Transverse colon (tissue), 4 donors: ENCODE measurements around the gene MRPS18A. TPM values are rescaled to one million over a fixed set of nuclear protein-coding genes. Genes with fewer than 3 reads are reported as not detected.

Source experiments
- DNase-seq: peaks from one replicate; pipeline ENCODE4 v3.0.0-alpha.2; 2019
- H3K27ac ChIP-seq, 4 donors: fragments of 200-600 bp; sonication (generic); 2 replicates each; pipeline ENCODE4 v1.5.1; 2016 to 2018; ENCODE audit warnings: inconsistent platforms in 4 of 4
- H3K27me3 ChIP-seq: fragments of 200-600 bp; sonication (generic); 2 replicates; pipeline ENCODE4 v1.5.1; 2017; ENCODE audit warnings: inconsistent platforms
- H3K36me3 ChIP-seq, 4 donors: fragments of 200-600 bp; sonication (generic); 2 replicates each; pipeline ENCODE4 v1.5.1; 2017 to 2019; ENCODE audit warnings: inconsistent platforms in 4 of 4
- H3K4me1 ChIP-seq, 4 donors: fragments of 200-600 bp; sonication (generic); 2 replicates each; pipeline ENCODE4 v1.5.1; 2017 to 2020; ENCODE audit warnings: inconsistent platforms in 4 of 4
- H3K4me3 ChIP-seq, 4 donors: fragments of 200-600 bp; sonication (generic); 1 replicate in 1 of 4; 2 replicates in 3 of 4; pipeline versions ENCODE4 v1.5.1 to v1.6.1; 2017 to 2019; ENCODE audit warnings: inconsistent platforms in 4 of 4
- H3K9me3 ChIP-seq, 2 donors: fragments of 200-600 bp; sonication (generic); 2 replicates each; pipeline ENCODE4 v1.5.1; 2017 to 2019; ENCODE audit warnings: inconsistent platforms in 2 of 2
- EP300 ChIP-seq: sonication (generic); formaldehyde crosslinking; IDR thresholded peaks from one replicate; pipeline ENCODE4 v1.6.1; 2017; ENCODE audit warnings: antibody characterized with exemption, low read depth
- POLR2A ChIP-seq: fragments of 450-650 bp; IDR thresholded peaks from one replicate; pipeline ENCODE4 v1.6.1; 2016; ENCODE audit warnings: antibody characterized with exemption, mild to moderate bottlenecking, moderate library complexity
- POLR2AphosphoS5 ChIP-seq, 3 donors: sonication (generic); formaldehyde crosslinking; IDR thresholded peaks; one replicate each; pipeline ENCODE4 v1.6.1; 2016; ENCODE audit warnings: antibody characterized with exemption in 3 of 3
- WGBS, 2 donors: methylation state at CpG; one replicate each; pipeline ENCODE4 v1.1.5; 2018; ENCODE audit warnings: low coverage in 1 of 2; 5-methylcytosine and 5-hydroxymethylcytosine counted together
- in situ Hi-C, 4 donors: fragments of 200-750 bp; cut with MboI; loops; one replicate each; pipeline versions ENCODE4 v1.15.0 to v1.15.1; 2017; ENCODE audit warnings: low sequenced_read_pairs in 3 of 4, low pct_ligation_motif_present in 1 of 4, low pct_unique_long_range_greater_than_20kb in 1 of 4
- intact Hi-C: fragments of 100-400 bp; cut with DNase I; formaldehyde crosslinking; loops from one replicate; pipeline ENCODE4 v1.15.1; 2023; ENCODE audit warnings: low total_unique reads
- total RNA-seq, 4 donors: library from RNA; depleted of rRNA; stranded (reverse); fragments of >200 nt; gene quantifications; one replicate each; pipeline ENCODE4 v1.1.0, GENCODE V29; 2016
- TF ChIP-seq, protein P1 (sequence below), 5 experiments: fragments of 200-600 bp in 3 of 5; fragments of 450-650 bp in 2 of 5; sonication (generic) in 3 of 5; IDR thresholded peaks; 1 replicate in 2 of 5; 2 replicates in 3 of 5; pipeline ENCODE4 v1.5.1; 2016 to 2017; ENCODE audit warnings: antibody characterized with exemption in 5 of 5, inconsistent platforms in 3 of 5, mild to moderate bottlenecking in 2 of 5, moderate library complexity in 1 of 5

MRPS18A gene
- total RNA-seq, 4 donors from 2014 or later = 25.4 to 48.6 (median 40.3) TPM

- H3K9me3 ChIP-seq = no peaks in the 10 kb centered on the region
- intact Hi-C loops (no loop called here), in situ Hi-C loops (no loop called here)
- H3K36me3 ChIP-seq = no peaks in the 10 kb centered on the region
- H3K4me3 ChIP-seq = no peak overlapping the region
- TF ChIP-seq POLR2AphosphoS5 (IDR thresholded peaks at IDR 0.05) (no peak), EP300 (no peak), POLR2A (no peak)
- TF ChIP-seq, protein P1, sequence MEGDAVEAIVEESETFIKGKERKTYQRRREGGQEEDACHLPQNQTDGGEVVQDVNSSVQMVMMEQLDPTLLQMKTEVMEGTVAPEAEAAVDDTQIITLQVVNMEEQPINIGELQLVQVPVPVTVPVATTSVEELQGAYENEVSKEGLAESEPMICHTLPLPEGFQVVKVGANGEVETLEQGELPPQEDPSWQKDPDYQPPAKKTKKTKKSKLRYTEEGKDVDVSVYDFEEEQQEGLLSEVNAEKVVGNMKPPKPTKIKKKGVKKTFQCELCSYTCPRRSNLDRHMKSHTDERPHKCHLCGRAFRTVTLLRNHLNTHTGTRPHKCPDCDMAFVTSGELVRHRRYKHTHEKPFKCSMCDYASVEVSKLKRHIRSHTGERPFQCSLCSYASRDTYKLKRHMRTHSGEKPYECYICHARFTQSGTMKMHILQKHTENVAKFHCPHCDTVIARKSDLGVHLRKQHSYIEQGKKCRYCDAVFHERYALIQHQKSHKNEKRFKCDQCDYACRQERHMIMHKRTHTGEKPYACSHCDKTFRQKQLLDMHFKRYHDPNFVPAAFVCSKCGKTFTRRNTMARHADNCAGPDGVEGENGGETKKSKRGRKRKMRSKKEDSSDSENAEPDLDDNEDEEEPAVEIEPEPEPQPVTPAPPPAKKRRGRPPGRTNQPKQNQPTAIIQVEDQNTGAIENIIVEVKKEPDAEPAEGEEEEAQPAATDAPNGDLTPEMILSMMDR (IDR thresholded peaks at IDR 0.05) = no peak
- no peaks in the 10 kb centered on the region for H3K27me3 ChIP-seq
- no peak for DNase-seq
- 81 to 85% methylated on average over 6 of the region's 6 CpGs for WGBS, 2 donors
- H3K4me1 ChIP-seq = peaks cover 0 to 19% (median 8%) of the 10 kb centered on the region in 4 donors
- no peak overlapping the region for H3K27ac ChIP-seq
Observed at GRCh38 chr6:43712579-43712978, 25.0 kb upstream of the MRPS18A start.

DNA sequence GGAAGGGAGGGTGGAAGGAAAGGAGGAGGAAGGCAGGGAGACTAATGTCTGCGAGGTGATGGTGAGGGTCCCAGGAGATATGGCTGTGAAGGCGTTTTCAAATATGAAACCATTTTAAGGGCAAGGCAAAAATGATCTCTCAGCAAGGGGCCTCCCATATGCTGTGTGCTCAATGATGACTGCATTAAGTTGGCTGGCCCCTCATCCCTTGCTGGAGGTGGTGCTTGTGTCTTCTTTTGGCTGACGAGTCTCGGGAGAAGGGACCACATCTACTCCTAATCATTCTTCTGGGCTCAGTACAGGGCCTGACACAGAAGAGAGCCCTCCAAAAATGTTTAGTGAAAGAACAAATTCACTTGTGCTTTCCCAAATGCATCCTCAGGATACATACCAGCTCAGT is 23.0 kb upstream of the MRPS18A start:
- DNase-seq = peak; percentile 1
- 90% methylated on average over 4 of the region's 4 CpGs; no CpG with 5 or more reads in 1 of the 2 donors for WGBS, 2 donors
- peaks cover 0 to 28% (median 15%) of the 10 kb centered on the region in 4 donors for H3K4me1 ChIP-seq
- no peak overlapping the region for H3K4me3 ChIP-seq
- H3K9me3 ChIP-seq = no peaks in the 10 kb centered on the region
- no peaks in the 10 kb centered on the region for H3K36me3 ChIP-seq
- in situ Hi-C loops (no loop called here), intact Hi-C loops (no loop called here)
- no peak overlapping the region for H3K27ac ChIP-seq
- TF ChIP-seq EP300 = no peak
- TF ChIP-seq POLR2AphosphoS5 (IDR thresholded peaks at IDR 0.05) = no peak
- no peaks in the 10 kb centered on the region for H3K27me3 ChIP-seq

DNA sequence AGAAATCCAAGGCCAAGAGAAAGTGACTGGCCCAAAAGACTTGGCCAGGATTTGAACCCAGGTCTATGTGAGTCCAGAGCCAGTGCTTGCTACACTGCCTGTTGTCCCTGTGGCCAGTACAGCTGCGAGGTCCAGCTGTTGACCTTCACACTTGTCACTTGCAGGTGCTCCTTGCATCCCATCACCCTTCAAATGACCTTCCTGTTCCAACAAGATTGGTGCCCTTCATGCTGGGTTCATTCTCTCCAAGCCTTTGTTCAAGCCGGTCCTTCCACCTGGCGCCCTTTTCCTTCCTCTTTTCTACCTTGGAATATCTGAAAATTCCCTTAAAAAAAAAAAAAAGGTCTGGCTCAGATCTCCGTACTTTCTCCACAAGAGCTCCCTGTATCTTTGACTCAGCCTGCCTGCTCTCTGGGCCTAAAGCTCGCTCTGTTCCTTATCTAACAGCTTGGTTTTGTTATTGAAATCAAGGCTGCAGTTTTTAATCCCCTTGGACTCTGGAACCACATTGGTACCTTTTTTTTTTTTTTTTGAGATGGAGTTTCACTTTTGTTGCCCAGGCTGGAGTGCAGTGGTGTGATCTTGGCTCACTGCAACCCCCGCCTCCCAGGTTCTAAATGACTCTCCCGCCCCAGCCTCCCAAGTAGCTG is 22.2 kb upstream of the MRPS18A start:
- 71 to 73% methylated on average over 4 to 7 of the region's 7 CpGs for WGBS, 2 donors
- H3K4me3 ChIP-seq = no peak overlapping the region
- intact Hi-C loops (no loop called here), in situ Hi-C loops (no loop called here)
- H3K27me3 ChIP-seq = no peaks in the 10 kb centered on the region
- peak; percentile 7 for DNase-seq
- H3K9me3 ChIP-seq = no peaks in the 10 kb centered on the region
- peaks cover 0 to 34% (median 21%) of the 10 kb centered on the region in 4 donors for H3K4me1 ChIP-seq
- TF ChIP-seq POLR2AphosphoS5 (IDR thresholded peaks at IDR 0.05) = no peak
- TF ChIP-seq, protein P1 (IDR thresholded peaks at IDR 0.05) = no peak
- no peak for TF ChIP-seq EP300
- TF ChIP-seq POLR2A = no peak
- peak overlapping the region; percentile 20 to 58 (median 36) for H3K27ac ChIP-seq
- no peaks in the 10 kb centered on the region for H3K36me3 ChIP-seq

- Histone ChIP-seq H3K9me3 (no peaks in the 10 kb centered on the region), H3K27me3 (no peaks in the 10 kb centered on the region), H3K36me3 (no peaks in the 10 kb centered on the region), H3K27ac (peak overlapping the region; percentile 20 to 60 (median 52)), H3K4me3 (no peak overlapping the region), H3K4me1 (peaks cover 0 to 42% (median 24%) of the 10 kb centered on the region in 4 donors)
- TF ChIP-seq POLR2A (no peak), POLR2AphosphoS5 (IDR thresholded peaks at IDR 0.05) (peak in 2 of 3 donors; percentile 29 to 54)
- in situ Hi-C loops (no loop called here), intact Hi-C loops (no loop called here)
- no peak for DNase-seq
- 58 to 67% methylated on average over 4 to 5 of the region's 5 CpGs for WGBS, 2 donors
Observed at GRCh38 chr6:43708860-43709653, 21.5 kb upstream of the MRPS18A start.

DNA sequence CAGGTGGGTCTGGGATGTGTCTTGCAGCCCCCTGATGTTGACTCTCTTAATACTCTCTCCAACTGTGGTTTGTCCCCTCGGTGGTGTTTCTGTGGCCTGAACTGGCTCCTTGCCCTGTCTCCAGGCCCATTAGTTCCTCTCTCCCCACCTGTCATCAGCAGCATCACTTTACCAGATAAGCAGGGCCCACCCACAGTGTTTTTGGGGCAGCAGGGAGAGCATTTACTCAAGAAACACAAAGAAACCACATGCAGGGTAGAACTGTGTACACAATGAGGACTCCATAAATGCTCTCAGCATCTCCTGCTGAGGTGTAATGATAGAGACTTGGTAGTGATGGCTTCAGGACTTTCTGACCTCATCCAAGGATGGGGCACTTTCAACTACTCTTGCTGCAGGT is 20.2 kb upstream of the MRPS18A start:
- 57% methylated on average over 1 of the region's 1 CpG; no CpG with 5 or more reads in 1 of the 2 donors for WGBS, 2 donors
- Histone ChIP-seq H3K36me3 (no peaks in the 10 kb centered on the region), H3K4me1 (peaks cover 8 to 54% (median 34%) of the 10 kb centered on the region in 4 donors), H3K27me3 (no peaks in the 10 kb centered on the region), H3K4me3 (no peak overlapping the region), H3K27ac (no peak overlapping the region), H3K9me3 (no peaks in the 10 kb centered on the region)
- DNase-seq = no peak
- TF ChIP-seq POLR2AphosphoS5 (IDR thresholded peaks at IDR 0.05) = no peak
- in situ Hi-C loops = no loop called here
- intact Hi-C loops = no loop called here
